Esophagus squamous epithelium (tissue), 5 donors: ENCODE data around the gene FRMD1. TPM values are rescaled to one million over a fixed set of nuclear protein-coding genes. Genes with fewer than 3 reads are reported as not detected.
A peak's percentile ranks its signal among the peaks of the same experiment; 100 is the strongest.

ENCODE experiments used
- DNase-seq: peaks from one replicate; lab custom pipeline; 2025; lab: John Stamatoyannopoulos, UW
- H3K27ac ChIP-seq, 4 donors: fragments of 200-600 bp; sonication (generic); one replicate each; pipeline ENCODE4 v1.5.1; 2016 to 2019; ENCODE audit warnings: mild to moderate bottlenecking in 1 of 4
- H3K27me3 ChIP-seq, 4 donors: fragments of 200-600 bp; sonication (generic); 1 replicate in 3 of 4; 2 replicates in 1 of 4; pipeline versions ENCODE4 v1.5.1 to v1.6.0; 2017 to 2021; ENCODE audit warnings: antibody characterized with exemption in 1 of 4
- H3K36me3 ChIP-seq, 3 donors: fragments of 200-600 bp; sonication (generic); one replicate each; pipeline ENCODE4 v1.5.1; 2016 to 2019
- H3K4me1 ChIP-seq, 3 donors: fragments of 200-600 bp; sonication (generic); one replicate each; pipeline ENCODE4 v1.5.1; 2017 to 2019
- H3K4me3 ChIP-seq, 4 donors: fragments of 200-600 bp; sonication (generic); 1 replicate in 3 of 4; 2 replicates in 1 of 4; pipeline ENCODE4 v1.5.1; 2016 to 2019; ENCODE audit warnings: mild to moderate bottlenecking in 2 of 4, moderate library complexity in 1 of 4
- H3K9me3 ChIP-seq, 3 donors: fragments of 200-600 bp; sonication (generic); one replicate each; pipeline ENCODE4 v1.5.1; 2016 to 2019
- POLR2A ChIP-seq, 4 donors: fragments of 450-650 bp; IDR thresholded peaks; one replicate each; pipeline ENCODE4 v1.6.1; 2017; ENCODE audit warnings: antibody characterized with exemption in 4 of 4, mild to moderate bottlenecking in 4 of 4, moderate library complexity in 3 of 4
- WGBS, 2 donors: methylation state at CpG; one replicate each; pipeline ENCODE4 v1.1.5; 2018; 5-methylcytosine and 5-hydroxymethylcytosine counted together
- intact Hi-C: fragments of 100-400 bp; cut with DNase I; formaldehyde crosslinking; loops from one replicate; pipeline ENCODE4 v1.15.0; 2022
- total RNA-seq, 4 donors: library from RNA; depleted of rRNA; stranded (reverse); fragments of >200 nt; gene quantifications; one replicate each; pipeline ENCODE4 v1.1.0, GENCODE V29; 2016
- TF ChIP-seq, protein P1 (sequence below), 6 experiments: fragments of 450-650 bp in 4 of 6; fragments of 200-600 bp in 2 of 6; sonication (generic) in 2 of 6; IDR thresholded peaks; one replicate each; pipeline ENCODE4 v1.5.1; 2016 to 2019; ENCODE audit warnings: antibody characterized with exemption in 6 of 6, mild to moderate bottlenecking in 4 of 6, moderate library complexity in 4 of 6
- donor health status: DM: yes; HTN: yes; CAD: no.

The FRMD1 gene
- total RNA-seq, 4 donors from 2014 or later: 0.13 to 0.19 TPM; not detected in 2

DNA sequence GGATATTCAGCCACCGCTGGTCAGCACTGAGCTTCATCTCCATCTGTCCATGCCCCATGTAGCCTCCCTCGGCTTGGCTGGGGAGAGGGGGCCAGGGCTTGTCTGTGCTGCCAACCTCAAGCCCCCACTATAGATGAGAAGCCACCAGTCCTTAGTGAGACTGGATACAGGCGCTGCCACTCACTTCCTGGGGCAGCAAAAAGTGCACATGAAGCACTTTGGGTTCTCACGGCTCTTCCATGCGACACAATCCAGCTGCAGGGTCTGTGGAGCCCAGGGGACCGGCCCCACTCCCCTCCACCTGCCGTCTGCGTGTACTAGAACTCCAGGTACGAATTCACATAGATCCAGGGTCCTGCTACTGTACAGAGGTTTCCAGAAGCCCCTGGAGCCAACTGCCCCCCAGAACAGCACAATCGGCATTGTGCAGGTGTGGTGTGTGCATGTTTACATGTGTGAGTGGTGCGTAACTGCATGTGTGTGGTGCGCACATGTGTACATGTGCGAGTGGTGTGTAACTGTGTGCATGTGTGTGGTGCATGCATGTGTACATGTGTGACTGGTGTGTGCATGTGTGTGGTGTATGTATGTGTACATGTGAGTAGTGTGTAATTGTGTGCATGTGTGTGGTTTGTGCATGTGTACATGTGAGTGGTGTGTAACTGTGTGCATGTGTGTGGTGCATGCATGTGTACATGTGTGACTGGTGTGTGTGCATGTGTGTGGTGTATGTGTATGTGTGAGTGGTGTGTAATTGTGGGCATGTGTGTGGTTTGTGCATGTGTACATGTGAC is 4.9 kb downstream of the FRMD1 start:
- DNase-seq: no peak
- no peak overlapping the region for H3K27ac ChIP-seq
- peaks cover 0 to 35% (median 0%) of the 10 kb centered on the region in 4 donors for H3K27me3 ChIP-seq
- no peak overlapping the region for H3K4me3 ChIP-seq
- H3K9me3 ChIP-seq: no peaks in the 10 kb centered on the region
- intact Hi-C loops: no loop called here
- 74 to 85% methylated on average over 8 to 9 of the region's 13 CpGs for WGBS, 2 donors
- no peaks in the 10 kb centered on the region for H3K36me3 ChIP-seq
- no peaks in the 10 kb centered on the region for H3K4me1 ChIP-seq
- TF ChIP-seq, protein P1, sequence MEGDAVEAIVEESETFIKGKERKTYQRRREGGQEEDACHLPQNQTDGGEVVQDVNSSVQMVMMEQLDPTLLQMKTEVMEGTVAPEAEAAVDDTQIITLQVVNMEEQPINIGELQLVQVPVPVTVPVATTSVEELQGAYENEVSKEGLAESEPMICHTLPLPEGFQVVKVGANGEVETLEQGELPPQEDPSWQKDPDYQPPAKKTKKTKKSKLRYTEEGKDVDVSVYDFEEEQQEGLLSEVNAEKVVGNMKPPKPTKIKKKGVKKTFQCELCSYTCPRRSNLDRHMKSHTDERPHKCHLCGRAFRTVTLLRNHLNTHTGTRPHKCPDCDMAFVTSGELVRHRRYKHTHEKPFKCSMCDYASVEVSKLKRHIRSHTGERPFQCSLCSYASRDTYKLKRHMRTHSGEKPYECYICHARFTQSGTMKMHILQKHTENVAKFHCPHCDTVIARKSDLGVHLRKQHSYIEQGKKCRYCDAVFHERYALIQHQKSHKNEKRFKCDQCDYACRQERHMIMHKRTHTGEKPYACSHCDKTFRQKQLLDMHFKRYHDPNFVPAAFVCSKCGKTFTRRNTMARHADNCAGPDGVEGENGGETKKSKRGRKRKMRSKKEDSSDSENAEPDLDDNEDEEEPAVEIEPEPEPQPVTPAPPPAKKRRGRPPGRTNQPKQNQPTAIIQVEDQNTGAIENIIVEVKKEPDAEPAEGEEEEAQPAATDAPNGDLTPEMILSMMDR (IDR thresholded peaks at IDR 0.05): no peak
- TF ChIP-seq POLR2A (IDR thresholded peaks at IDR 0.05): no peak

GRCh38 chr6:168072730-168073129 is 6.3 kb downstream of the FRMD1 start:
- WGBS, 2 donors: 52 to 58% methylated on average over 3 to 4 of the region's 4 CpGs
- H3K36me3 ChIP-seq: no peaks in the 10 kb centered on the region
- TF ChIP-seq, protein P1 (IDR thresholded peaks at IDR 0.05): no peak
- TF ChIP-seq POLR2A (IDR thresholded peaks at IDR 0.05): no peak
- no peaks in the 10 kb centered on the region for H3K9me3 ChIP-seq
- no peak for DNase-seq
- H3K27me3 ChIP-seq: peaks cover 0 to 35% (median 0%) of the 10 kb centered on the region in 4 donors
- H3K4me3 ChIP-seq: no peak overlapping the region
- no peaks in the 10 kb centered on the region for H3K4me1 ChIP-seq
- no peak overlapping the region for H3K27ac ChIP-seq
- intact Hi-C loops: no loop called here

DNA sequence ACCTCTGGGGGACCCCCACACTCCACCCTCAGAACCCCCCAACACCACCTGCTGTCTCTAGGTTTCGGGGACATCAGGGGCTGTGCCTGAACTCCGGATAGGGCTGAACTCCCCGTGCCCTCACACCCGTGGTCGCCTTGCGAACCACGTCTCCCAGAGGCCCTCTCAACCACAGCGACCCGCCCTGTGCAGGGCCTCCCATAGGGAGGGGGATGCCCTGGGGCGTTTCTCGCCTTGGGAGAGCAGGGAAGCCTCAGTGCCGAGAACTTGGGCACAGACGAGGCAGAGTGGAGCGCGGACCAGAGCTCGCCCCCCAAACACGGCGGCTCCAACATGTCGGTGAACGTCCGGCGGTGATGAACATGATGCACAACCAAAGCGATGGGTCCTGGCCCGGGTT is 6.8 kb downstream of the FRMD1 start:
- Histone ChIP-seq H3K4me1 (no peaks in the 10 kb centered on the region), H3K36me3 (no peaks in the 10 kb centered on the region), H3K9me3 (no peaks in the 10 kb centered on the region), H3K27me3 (peaks cover 0 to 33% (median 0%) of the 10 kb centered on the region in 4 donors), H3K27ac (no peak overlapping the region), H3K4me3 (no peak overlapping the region)
- no peak for TF ChIP-seq POLR2A (IDR thresholded peaks at IDR 0.05)
- intact Hi-C loops: no loop called here
- DNase-seq: no peak
- 70 to 91% methylated on average over 11 to 18 of the region's 24 CpGs for WGBS, 2 donors

DNA sequence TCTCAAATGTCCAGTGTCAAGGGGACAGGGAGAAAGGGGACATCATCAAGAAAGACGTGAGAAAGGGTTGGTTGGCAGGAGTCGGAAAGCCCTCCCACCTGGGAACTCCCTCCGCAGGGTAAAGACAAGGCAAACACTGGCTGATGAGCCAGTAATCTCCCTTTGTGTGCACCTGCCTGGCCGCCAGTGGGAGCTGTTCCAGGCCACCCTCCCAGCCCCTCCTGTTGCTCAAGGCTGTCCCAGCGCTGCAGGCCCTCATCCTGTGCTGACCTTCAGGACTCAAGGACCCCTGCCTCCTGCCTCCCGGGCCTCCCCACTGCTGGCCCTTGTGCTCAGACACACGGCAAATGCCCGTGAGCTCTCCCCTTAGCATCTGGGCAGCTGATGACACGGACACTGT is 7.4 kb downstream of the FRMD1 start:
- DNase-seq: no peak
- Histone ChIP-seq H3K9me3 (no peaks in the 10 kb centered on the region), H3K36me3 (no peaks in the 10 kb centered on the region), H3K27ac (no peak overlapping the region), H3K4me1 (no peaks in the 10 kb centered on the region), H3K4me3 (no peak overlapping the region), H3K27me3 (peaks cover 0 to 33% (median 0%) of the 10 kb centered on the region in 4 donors)
- intact Hi-C loops: no loop called here
- 82 to 86% methylated on average over 3 to 5 of the region's 9 CpGs for WGBS, 2 donors
- TF ChIP-seq, protein P1 (IDR thresholded peaks at IDR 0.05): peak in 1 of 6 experiments; percentile 51
- TF ChIP-seq POLR2A (IDR thresholded peaks at IDR 0.05): no peak

- H3K27me3 ChIP-seq: peaks cover 0 to 33% (median 0%) of the 10 kb centered on the region in 4 donors
- H3K27ac ChIP-seq: no peak overlapping the region
- no peak for DNase-seq
- TF ChIP-seq POLR2A (IDR thresholded peaks at IDR 0.05): no peak
- TF ChIP-seq, protein P1 (IDR thresholded peaks at IDR 0.05): no peak
- 81 to 86% methylated on average over 5 to 7 of the region's 7 CpGs for WGBS, 2 donors
- H3K9me3 ChIP-seq: no peaks in the 10 kb centered on the region
- no peaks in the 10 kb centered on the region for H3K36me3 ChIP-seq
- H3K4me3 ChIP-seq: no peak overlapping the region
- intact Hi-C loops: no loop called here
- H3K4me1 ChIP-seq: no peaks in the 10 kb centered on the region
Observed at GRCh38 chr6:168070804-168071203, 8.2 kb downstream of the FRMD1 start.
